Measurements from ENCODE around the gene VWC2. TPM values are rescaled to one million over a fixed set of nuclear protein-coding genes. Genes with fewer than 3 reads are reported as not detected.

Gene VWC2
- total and polyA plus RNA-seq, 7 donors: under 0.01 to 0.14 (median under 0.01) TPM; not detected in 1

- TF ChIP-seq POLR2A (IDR thresholded peaks at IDR 0.05) (no peak), EP300 (IDR thresholded peaks at IDR 0.05) (no peak), POLR2AphosphoS5 (IDR thresholded peaks at IDR 0.05) (no peak), CTCF (IDR thresholded peaks at IDR 0.05) (no peak)
- Histone ChIP-seq H3K4me1 (no peaks in the 10 kb centered on the region), H3K36me3 (no peaks in the 10 kb centered on the region), H3K4me3 (no peak overlapping the region), H3K27ac (no peak overlapping the region), H3K9me3 (no peaks in the 10 kb centered on the region), H3K27me3 (no peaks in the 10 kb centered on the region)
- no peak for DNase-seq
- WGBS, 2 donors: 81 to 89% methylated on average over 2 of the region's 2 CpGs
- intact Hi-C loops (cut with DNase I): no loop called here
Measured at GRCh38 chr7:49805371-49806007, 32.1 kb downstream of the VWC2 start.

- Histone ChIP-seq H3K27ac (no peak overlapping the region), H3K36me3 (no peaks in the 10 kb centered on the region), H3K4me3 (no peak overlapping the region), H3K9me3 (no peaks in the 10 kb centered on the region), H3K27me3 (no peaks in the 10 kb centered on the region), H3K4me1 (no peaks in the 10 kb centered on the region)
- intact Hi-C loops (cut with DNase I): no loop called here
- no peak for DNase-seq
- no peak for TF ChIP-seq CTCF (IDR thresholded peaks at IDR 0.05)
- TF ChIP-seq EP300 (IDR thresholded peaks at IDR 0.05): no peak
- TF ChIP-seq POLR2A (IDR thresholded peaks at IDR 0.05): no peak
- TF ChIP-seq POLR2AphosphoS5 (IDR thresholded peaks at IDR 0.05): no peak
Measured at GRCh38 chr7:49812534-49812933, 39.1 kb downstream of the VWC2 start.

- H3K27ac ChIP-seq: no peak overlapping the region
- no peak for DNase-seq
- no peaks in the 10 kb centered on the region for H3K27me3 ChIP-seq
- 74 to 80% methylated on average over 1 of the region's 1 CpG for WGBS, 2 donors
- no peaks in the 10 kb centered on the region for H3K4me1 ChIP-seq
- TF ChIP-seq CTCF (IDR thresholded peaks at IDR 0.05): no peak
- no peak for TF ChIP-seq POLR2AphosphoS5 (IDR thresholded peaks at IDR 0.05)
- TF ChIP-seq EP300 (IDR thresholded peaks at IDR 0.05): no peak
- TF ChIP-seq POLR2A (IDR thresholded peaks at IDR 0.05): no peak
- intact Hi-C loops (cut with DNase I): no loop called here
- H3K36me3 ChIP-seq: no peaks in the 10 kb centered on the region
- no peaks in the 10 kb centered on the region for H3K9me3 ChIP-seq
- H3K4me3 ChIP-seq: no peak overlapping the region
Measured at GRCh38 chr7:49817279-49817678, 43.8 kb downstream of the VWC2 start.

GRCh38 chr7:49821181-49821580, 47.7 kb downstream of the VWC2 start:
- H3K4me3 ChIP-seq: no peak overlapping the region
- H3K36me3 ChIP-seq: no peaks in the 10 kb centered on the region
- no peaks in the 10 kb centered on the region for H3K9me3 ChIP-seq
- no peaks in the 10 kb centered on the region for H3K27me3 ChIP-seq
- TF ChIP-seq POLR2AphosphoS5 (IDR thresholded peaks at IDR 0.05) (no peak), CTCF (IDR thresholded peaks at IDR 0.05) (no peak), EP300 (IDR thresholded peaks at IDR 0.05) (no peak), POLR2A (IDR thresholded peaks at IDR 0.05) (no peak)
- no peak for DNase-seq
- H3K4me1 ChIP-seq: no peaks in the 10 kb centered on the region
- intact Hi-C loops (cut with DNase I): no loop called here
- no peak overlapping the region for H3K27ac ChIP-seq

GRCh38 chr7:49822856-49823255, 49.4 kb downstream of the VWC2 start:
- DNase-seq: no peak
- WGBS, 2 donors: 69 to 71% methylated on average over 5 of the region's 5 CpGs
- H3K27me3 ChIP-seq: no peaks in the 10 kb centered on the region

More at GRCh38 chr7:49822856-49823255, 49.4 kb downstream of the VWC2 start:
- no peak overlapping the region for H3K27ac ChIP-seq
- H3K36me3 ChIP-seq: no peaks in the 10 kb centered on the region
- no peaks in the 10 kb centered on the region for H3K4me1 ChIP-seq
- H3K9me3 ChIP-seq: no peaks in the 10 kb centered on the region
- no peak overlapping the region for H3K4me3 ChIP-seq
- TF ChIP-seq POLR2AphosphoS5 (IDR thresholded peaks at IDR 0.05): no peak
- no peak for TF ChIP-seq CTCF (IDR thresholded peaks at IDR 0.05)
- no peak for TF ChIP-seq EP300 (IDR thresholded peaks at IDR 0.05)
- TF ChIP-seq POLR2A (IDR thresholded peaks at IDR 0.05): no peak
- intact Hi-C loops (cut with DNase I): no loop called here

Measured in sigmoid colon (tissue), 7 donors.